Hematopoietic multipotent progenitor cell treated with erythropoietin and hydrocortisone succinate and interleukin-3 and kit ligand, for 17 days (in vitro differentiated cells): ENCODE data around the gene NFATC3.
"Not testable (repeated sequence)": the region's sequence is repeated elsewhere in the genome, so short reads cannot be mapped to it uniquely, and the experiment has no call there.

Experiments used
- DNase-seq: peaks from one replicate; pipeline ENCODE4 v3.0.0-alpha.2; 2015; ENCODE audit warnings: low spot score

Gene NFATC3

DNA sequence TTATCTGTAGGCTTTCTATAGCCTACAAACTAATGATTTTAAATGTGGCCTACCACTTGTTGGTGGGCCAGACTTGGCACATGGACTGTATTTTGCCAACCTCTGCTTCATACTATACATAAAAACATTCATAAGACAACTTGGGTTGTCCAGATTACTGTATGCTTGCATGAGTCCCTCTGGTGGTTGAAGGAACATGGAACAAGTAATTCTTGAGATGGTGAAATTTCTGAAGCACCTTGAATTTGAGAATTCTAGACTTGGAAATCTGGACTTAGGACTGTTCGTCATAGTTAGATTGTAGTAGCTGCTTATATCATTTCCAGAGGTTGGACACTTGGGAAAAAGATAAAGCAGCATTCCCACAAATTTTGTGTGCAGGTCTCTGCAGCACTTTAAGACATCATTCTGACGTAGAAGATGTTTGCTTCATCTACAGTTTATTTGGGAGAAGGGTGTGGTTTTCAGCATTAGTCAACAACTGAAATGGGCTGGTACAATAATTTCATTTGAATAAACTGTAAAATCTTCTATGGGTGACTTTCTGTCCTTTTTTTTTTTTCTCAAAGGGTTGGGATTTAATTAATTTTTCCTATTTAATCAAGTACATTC is 31.2 kb downstream of the NFATC3 start:
- peak; percentile 65 for DNase-seq

DNA sequence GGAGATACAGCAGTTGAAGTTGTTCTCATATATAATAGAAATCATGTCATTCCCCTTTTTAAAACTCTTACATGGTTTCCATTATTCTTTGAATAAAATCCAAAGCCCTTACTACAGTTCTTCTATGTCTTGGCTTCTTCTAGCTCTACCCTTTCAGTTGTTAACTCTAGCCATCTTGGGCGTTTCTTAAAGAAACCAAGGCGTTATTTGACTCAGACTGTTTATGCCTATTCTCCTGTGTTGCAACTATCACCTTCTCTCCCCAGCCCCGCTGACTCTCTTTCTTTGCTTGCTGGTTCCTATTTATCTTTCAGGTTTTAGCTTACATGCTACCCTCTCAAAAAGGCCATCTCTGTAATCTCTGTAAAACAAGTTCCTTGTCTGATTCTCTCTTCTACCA is 32.7 kb downstream of the NFATC3 start:
- DNase-seq = no peak

DNA sequence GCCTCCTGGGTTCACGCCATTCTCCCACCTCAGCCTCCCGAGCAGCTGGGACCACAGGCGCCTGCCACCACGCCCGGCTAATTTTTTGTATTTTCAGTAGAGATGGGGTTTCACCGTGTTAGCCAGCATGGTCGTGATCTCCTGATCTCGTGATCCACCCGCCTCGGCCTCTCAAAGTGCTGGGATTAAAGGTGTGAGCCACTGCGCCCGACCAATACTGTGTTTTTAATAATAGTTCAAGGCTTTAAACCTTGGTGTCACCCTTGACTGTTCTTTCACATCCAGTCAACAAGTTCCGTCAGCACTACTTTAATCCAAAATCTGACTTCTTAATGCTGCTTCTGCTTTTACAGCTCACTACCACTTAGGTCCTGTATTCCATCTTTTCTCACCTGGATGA is 33.8 kb downstream of the NFATC3 start:
- DNase-seq = not testable (repeated sequence)

DNA sequence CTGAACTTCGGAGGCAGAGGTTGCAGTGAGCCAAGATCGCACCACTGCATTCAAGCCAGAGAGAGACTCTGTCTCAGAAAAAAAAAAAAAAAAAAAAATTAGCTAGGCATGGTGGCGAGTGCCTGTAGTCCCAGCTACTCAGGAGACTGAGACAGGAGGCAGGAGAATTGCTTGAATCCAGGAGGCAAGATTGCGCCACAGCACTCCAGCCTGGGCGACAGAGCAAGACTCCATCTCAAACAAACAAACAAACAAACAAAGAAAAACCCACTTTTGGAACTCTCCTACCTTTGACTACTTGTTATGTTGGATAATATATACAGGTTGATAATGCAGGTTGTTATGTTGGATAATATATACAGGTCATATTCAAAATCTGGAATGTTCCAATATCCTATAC is 35.3 kb downstream of the NFATC3 start:
- not testable (repeated sequence) for DNase-seq

DNA sequence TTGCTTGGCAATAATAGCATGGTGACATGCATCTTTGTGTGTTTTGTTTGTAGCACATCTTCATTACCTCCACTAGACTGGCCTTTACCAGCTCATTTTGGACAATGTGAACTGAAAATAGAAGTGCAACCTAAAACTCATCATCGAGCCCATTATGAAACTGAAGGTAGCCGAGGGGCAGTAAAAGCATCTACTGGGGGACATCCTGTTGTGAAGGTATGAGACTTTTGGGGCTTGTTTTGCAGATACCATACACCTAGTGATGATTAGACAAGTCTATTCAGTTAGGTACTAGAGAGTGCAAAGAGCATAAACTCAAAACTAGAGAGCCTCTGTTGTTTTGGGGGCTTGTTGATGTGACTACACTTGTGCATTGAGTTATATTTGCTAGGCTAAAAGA is 41.2 kb downstream of the NFATC3 start:
- no peak for DNase-seq

DNA sequence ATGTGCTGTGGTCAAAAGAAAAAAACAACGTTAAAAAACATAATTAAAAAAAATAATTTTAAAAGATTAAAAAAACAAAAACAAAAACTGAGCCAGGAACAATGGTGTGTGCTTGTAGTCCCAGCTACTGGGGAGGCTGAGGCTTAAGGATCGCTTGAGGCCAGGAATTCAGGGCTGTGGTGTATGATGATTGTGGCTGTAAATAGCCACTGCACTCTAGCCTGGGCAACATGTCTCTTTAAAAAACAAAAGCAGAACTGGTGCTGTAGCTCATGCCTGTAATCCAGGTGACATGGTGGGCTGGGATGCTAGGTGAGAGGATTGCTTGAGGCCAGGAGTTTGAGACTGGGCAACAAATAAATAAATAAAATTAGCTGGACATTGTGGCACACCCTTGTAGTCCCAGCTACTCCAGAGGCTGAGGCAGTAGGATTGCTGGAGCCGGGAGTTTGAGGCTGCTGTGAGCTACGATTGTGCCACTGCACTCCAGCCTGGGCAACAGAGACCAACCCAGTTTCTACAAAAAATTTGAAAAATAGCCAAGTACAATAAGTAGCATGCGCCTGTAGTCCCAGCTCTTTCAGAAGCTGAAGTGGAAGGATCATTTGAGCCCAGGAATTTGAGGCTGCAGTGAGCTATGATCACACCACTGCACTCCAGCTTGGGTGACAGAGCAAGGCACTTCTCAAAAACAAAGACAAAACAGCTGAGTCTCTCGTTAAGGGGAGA is 43.6 kb downstream of the NFATC3 start:
- DNase-seq = no peak

DNA sequence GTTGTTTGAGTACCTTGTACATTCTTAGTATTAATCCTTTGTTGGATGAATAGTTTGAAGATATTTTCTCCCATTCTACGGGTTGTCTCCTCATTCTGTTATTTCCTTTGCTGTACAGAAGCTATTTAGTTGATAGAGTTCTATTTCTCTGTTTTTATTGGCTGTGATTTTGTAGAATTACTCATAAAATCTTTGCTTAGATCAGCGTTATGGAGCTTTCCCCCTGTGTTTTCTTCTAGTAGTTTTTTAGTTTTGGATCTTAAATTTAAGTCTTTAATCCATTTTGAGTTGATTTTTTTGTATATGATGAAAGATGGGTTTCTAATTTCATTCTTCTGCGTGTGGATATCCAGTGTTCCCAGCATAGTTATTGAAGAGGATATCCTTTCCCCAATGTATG is 45.4 kb downstream of the NFATC3 start:
- DNase-seq = no peak

DNA sequence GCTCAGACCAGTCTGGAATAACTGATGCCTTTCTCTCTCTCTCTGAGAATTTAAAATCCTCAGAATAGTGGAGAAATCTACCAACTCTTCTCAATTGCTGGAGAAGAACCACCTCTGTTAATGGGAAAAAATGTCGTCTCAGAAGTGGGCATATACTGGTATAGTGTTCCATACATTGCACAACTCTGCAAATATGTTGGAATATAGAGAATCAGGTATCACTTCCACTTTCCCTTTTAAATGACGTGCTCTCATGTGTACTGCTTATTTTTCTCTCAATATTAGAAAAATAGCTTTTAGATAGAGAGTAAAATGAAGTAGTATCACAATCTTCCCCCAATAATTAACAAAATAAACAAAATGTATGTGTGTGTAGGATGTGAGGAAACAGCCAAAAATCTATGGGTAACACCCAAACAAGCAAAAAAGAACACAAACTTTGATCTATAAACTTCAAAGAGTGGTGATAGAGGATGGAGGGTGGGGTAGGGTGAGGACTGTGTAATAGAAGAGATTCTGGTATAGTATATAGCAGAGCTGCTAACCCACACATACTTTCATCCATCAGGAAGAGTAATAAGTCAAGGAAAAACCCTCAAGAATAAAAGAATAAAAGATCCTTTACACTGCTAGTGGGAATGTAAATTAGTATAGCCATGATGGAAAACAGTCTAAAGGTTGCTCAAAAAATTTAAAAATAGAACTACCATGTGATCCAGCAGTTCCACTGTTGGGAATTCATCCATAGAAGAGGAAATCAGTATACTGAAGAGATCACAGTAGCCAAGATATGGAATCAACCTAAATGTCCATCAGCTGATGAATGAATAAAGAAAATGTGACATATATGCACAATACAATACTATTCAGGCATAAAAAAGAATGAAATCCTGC is 46.9 kb downstream of the NFATC3 start:
- DNase-seq = no peak

DNA sequence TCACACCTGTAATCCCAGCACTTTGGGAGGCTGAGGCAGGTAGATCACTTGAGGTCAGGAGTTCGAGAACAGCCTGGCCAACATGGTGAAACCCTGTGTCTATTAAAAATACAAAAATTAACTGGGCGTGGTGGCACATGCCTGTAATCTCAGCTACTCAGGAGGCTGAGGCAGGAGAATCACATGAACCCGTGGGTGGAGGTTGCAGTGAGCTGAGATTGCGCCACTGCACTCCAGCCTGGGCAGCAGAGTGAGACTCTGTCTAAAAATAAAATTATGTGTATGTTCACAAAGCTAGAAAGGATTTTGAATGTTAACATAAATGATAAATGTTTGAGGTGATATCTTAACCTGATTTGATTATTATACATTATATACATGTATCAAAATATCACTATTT is 47.8 kb downstream of the NFATC3 start:
- not testable (repeated sequence) for DNase-seq

DNA sequence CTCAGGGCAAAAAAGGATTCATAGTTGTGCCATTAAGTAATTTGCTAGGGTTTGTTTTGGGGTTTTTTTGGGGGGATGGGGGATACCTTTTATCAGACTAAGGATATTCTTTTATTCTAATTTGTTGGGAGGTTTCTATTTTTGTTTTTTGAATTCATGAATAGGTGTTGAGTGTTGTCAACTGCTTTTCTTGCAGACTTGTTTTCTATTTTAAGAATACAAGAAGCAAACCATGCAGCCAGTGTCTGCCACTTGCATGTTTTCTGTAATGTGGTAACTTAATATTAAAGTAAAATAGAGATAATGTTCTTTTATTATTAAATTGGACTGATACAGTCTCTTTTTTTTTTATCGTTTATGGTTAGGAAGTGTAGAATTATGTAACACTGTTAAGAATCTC is 49.5 kb downstream of the NFATC3 start:
- DNase-seq = no peak

DNA sequence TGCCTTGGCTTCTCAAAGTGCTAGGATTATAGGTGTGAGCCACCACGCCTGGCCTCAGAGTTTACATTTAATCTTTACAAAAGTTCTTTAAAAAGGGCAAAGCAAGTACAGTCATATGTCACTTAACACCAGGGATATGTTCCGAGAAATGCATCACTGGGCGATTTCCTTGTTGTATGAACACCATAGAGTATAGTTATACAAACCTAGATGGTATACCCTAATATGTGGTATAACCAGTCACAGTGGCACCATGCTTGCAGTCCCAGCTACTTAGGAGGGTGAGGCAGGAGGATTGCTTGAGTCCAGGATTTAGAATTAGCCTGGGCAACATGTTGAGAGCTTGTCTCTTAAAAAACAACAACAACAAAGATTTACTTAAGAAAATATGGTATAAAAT is 51.3 kb downstream of the NFATC3 start:
- DNase-seq = no peak

DNA sequence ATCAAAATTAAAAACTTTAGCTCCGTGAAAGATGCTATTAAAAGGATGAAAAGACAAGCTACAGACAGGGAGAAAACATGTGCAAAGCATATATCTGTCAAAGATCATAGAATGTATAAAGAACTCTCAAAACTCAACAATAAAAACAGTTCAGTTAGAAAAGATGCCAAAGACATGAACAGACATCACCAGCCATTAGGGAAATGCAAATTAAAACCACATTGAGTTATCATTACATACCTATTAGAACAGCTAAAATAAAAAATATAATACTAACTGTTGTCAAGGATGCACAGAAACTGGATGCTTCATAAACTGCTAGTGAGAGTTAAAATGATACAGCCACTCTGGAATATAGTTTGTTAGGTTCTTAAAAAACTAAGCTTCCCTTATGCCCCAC is 58.8 kb downstream of the NFATC3 start:
- DNase-seq = no peak

DNA sequence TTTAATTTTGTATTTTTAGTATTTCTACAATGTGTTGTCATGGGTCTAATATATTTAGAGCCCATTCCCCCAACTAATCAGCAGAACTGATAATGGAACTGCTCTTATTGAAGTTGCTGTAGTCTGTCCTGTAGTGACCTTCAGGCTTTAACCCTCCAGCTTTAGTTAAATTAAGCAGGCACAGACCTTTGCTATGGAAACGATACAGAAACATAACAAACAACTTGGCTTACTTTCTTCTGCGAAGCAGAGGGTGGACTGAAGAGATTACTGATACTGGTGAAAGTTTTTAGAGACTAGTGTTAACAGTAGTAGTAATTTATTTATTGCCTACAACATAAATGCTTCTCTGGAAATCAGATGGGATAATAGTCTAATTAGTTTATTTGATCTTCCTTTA is 61.4 kb downstream of the NFATC3 start:
- DNase-seq = no peak

DNA sequence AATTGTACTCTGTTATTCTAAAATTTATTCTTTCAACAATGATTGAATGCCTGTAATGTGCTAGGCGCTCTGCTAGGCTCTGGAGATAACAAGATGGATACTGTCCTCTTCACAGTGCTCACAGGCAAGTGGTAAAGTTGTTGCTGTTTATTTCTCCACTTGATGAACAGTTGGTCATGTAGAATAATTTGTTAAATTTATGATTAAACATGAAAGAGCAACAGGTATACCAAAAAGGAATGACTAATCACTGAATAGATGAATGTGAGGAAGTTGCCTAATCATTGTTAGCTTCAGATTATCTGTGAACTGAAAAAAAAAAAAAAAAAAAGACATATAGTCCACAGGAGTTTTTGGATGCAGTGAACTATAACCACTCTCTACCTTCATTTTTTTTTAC is 62.3 kb downstream of the NFATC3 start:
- DNase-seq = no peak

DNA sequence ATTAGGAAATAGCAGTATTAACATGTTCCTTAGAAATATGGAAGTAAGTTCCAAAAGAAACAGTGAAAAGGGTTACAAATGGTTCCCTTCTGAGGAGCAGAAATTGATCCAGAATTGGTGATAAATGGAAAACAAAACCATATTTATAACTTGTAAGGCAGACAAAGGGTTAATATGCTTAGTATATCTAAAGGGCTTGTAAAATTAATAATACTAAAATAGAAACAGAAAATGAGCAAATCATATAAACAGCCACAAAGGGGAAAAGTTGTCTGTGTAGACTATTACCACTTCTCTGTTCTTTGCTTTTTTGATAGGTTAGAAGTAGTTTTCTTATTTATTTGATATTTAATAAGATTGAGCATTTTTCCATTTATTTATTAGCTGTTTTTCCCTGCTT is 64.4 kb downstream of the NFATC3 start:
- DNase-seq = no peak

DNA sequence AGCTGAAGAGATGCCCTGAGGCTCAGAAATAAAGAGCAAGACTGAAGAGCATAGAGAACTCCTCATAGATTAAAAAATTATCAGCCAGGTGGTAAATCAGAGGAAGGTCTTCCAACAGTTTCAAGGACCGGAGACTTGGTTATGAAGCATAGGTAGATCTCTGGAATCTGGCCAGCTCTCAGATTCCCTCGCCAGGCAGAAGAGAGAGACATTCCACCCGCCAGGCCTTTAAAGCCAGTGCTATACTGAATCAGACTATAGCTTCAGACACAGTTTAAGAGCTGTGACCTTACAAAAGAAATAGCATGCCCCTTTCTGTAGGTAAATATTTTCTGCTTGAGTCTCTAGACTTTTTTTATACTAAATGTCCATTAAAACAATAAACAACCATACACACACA is 70.3 kb downstream of the NFATC3 start:
- no peak for DNase-seq

DNA sequence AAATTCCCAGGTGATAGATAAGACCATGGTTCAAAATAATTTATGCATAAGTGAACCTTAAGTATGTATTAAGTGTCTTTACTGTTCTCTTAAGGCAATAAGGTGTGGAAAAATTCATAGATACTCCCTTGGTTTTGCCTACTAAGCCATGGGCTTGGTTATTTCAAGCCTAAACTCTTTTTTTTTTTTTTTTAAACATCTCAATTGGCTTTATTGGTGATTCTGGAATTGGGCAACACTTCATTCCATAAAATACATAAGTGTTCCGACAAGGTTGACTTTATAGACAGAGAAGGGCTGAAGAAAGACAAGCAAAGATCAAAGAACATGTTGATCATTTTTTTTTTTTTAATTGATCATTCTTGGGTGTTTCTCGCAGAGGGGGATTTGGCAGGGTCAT is 77.2 kb downstream of the NFATC3 start:
- no peak for DNase-seq

DNA sequence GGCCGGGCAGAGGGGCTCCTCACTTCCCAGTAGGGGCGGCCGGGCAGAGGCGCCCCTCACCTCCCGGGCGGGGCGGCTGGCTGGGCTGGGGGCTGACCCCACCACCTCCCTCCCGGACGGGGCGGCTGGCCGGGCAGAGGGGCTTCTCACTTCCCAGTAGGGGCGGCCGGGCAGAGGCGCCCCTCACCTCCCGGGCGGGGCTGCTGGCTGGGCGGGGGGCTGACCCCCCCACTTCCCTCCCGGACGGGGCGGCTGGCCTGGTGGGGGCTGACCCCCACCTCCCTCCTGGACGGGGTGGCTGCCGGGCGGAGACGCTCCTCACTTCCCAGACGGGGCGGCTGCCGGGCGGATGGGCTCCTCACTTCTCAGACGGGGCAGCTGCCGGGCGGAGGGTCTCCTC is 78.1 kb downstream of the NFATC3 start:
- not testable (repeated sequence) for DNase-seq

DNA sequence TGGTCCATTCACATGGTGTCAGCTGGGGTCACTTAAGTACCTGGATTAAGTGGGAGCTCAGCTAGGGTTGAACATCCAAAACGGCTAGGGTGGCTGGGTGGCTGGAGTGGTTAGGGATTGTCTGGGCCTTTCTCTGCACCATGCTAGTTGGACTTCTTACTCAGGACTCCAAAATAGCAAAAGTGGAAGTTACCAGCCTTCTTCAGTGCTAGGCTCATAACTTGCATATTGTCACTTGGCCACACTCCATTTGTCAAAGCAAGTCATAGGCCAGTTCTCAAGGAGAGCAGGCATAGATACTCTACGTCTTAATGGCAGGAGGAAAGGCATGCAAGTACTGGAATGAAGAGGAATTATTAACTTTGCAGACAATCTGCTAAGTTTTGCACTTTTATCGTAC is 81.1 kb downstream of the NFATC3 start:
- DNase-seq = no peak

DNA sequence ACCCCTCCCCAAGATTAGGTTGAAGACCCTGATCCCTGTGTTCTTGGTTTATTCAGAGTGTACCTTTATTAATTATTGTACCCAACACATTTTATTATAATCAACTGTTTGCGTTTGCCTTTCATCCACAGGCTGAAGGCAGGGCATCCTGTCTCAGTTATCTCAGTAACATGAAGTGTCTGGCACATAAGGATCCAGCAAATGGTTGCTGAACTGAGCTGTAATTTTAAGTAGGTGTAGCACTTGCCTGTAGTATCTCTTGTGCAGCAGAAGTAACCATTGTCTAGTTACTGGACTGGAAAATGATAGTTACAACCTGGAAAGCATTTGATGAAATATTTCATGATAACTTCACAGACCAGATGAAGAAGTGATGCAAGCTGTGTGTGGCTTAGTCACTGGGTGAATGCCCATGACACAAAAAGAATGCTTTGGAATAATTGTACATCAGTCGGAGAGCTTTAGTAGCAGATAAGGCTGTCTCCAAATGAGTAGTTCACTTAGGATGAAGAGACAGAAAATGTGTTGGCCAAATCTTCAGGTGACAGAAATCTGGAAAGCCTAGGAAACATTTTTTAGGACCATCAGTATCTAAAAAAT is 94.1 kb downstream of the NFATC3 start:
- DNase-seq = no peak

DNA sequence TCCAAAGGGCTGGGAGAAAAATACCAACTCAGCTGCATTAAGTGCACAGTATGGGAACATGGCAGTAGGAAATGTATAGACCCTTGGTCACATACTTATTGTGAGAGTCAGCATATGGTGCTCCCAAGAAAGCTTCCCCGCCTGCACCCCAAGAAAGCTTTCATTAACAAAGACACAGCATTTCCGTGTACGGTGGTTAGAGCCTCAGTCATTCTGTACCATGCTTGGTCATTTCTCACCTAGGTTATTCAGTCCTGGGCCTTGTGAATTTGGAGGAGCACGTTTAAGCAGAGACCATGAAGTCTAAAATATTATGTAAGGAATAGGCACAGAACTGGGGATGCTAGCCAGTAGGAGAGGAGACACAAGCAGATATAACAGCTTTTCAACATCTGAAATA is 94.7 kb downstream of the NFATC3 start:
- DNase-seq = no peak

DNA sequence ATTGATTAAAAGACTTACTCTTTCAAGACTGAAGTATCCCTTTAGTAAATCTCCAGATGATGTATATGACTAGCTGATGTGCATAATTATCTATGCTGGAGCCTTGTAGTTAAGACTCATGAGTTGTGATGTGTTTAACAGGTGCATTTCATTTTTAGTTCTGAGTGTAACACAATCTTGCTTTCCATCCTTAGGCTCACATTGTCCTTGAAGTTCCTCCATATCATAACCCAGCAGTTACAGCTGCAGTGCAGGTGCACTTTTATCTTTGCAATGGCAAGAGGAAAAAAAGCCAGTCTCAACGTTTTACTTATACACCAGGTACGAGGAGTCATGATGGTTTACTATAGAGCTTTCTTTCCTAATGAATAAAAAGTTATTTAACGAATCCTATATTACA is 97.9 kb downstream of the NFATC3 start:
- DNase-seq = no peak

DNA sequence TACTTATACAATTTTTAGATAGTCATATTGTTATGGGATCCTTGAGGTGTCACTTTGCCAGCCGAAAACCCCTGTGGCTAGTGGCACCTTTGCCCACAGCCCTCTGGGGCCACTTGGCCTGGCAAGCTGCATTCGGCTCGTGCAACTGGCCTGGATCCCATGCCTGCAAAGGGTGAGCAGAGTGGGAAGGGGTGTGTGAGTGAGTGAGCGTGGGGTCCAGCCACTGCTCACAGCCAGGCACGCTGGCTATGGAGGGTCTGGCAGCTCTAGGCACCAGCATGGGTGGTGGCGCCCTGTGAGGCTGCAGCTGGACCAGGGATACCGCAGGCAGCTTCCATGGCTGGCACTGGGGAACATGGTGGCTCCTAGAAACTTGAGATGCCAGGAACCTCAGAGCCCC is 101.7 kb downstream of the NFATC3 start:
- no peak for DNase-seq
